ENCODE measurements around the gene FIGNL2.

- TF ChIP-seq, protein P1, sequence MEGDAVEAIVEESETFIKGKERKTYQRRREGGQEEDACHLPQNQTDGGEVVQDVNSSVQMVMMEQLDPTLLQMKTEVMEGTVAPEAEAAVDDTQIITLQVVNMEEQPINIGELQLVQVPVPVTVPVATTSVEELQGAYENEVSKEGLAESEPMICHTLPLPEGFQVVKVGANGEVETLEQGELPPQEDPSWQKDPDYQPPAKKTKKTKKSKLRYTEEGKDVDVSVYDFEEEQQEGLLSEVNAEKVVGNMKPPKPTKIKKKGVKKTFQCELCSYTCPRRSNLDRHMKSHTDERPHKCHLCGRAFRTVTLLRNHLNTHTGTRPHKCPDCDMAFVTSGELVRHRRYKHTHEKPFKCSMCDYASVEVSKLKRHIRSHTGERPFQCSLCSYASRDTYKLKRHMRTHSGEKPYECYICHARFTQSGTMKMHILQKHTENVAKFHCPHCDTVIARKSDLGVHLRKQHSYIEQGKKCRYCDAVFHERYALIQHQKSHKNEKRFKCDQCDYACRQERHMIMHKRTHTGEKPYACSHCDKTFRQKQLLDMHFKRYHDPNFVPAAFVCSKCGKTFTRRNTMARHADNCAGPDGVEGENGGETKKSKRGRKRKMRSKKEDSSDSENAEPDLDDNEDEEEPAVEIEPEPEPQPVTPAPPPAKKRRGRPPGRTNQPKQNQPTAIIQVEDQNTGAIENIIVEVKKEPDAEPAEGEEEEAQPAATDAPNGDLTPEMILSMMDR (conservative IDR thresholded peaks at IDR 0.05; ENCODE audit: low read depth, low read length): no peak
- TF ChIP-seq EZH2 (IDR thresholded peaks at IDR 0.05; ENCODE audit: borderline replicate concordance, low read depth, low read length, poor library complexity, severe bottlenecking): no peak
Observed at GRCh38 chr12:51864833-51865670, 16.5 kb upstream of the FIGNL2 start.

Data from A673 (cell line).